Measurements from ENCODE around the gene ZNF485.
"Not testable (repeated sequence)": the region's sequence is repeated elsewhere in the genome, so short reads cannot be mapped to it uniquely, and the experiment has no call there.

ZNF485 gene

GRCh38 chr10:43606323-43607198 lies at the start of gene ZNF485:
TSS of gene ZNF485 (plus strand) at chr10:43606438. CDS start at chr10:43607051, 613 bp downstream.
- peak; percentile 77 for DNase-seq

GRCh38 chr10:43557214-43557613 lies 49.0 kb upstream of the ZNF485 start:
- no peak for DNase-seq

- DNase-seq = no peak
Observed at GRCh38 chr10:43569681-43570080, 36.6 kb upstream of the ZNF485 start.

GRCh38 chr10:43570971-43571370 lies 35.3 kb upstream of the ZNF485 start:
- DNase-seq = no peak

- DNase-seq = no peak
Observed at GRCh38 chr10:43573250-43574000, 32.8 kb upstream of the ZNF485 start.

- peak; percentile 88 for DNase-seq
Observed at GRCh38 chr10:43574001-43574892, 32.0 kb upstream of the ZNF485 start, which contains the start of gene ZNF239. TSS of gene ZNF239 (minus strand) at chr10:43574616. CDS start at chr10:43558079, 16,537 bp downstream.

GRCh38 chr10:43574906-43575305 lies 31.3 kb upstream of the ZNF485 start:
- no peak for DNase-seq

GRCh38 chr10:43576062-43576461 lies 30.2 kb upstream of the ZNF485 start:
- DNase-seq = peak; percentile 23

- no peak for DNase-seq
Observed at GRCh38 chr10:43576580-43576979, 29.7 kb upstream of the ZNF485 start.

GRCh38 chr10:43584051-43584450 lies 22.2 kb upstream of the ZNF485 start:
- DNase-seq = no peak

GRCh38 chr10:43585046-43585445 lies 21.2 kb upstream of the ZNF485 start:
- no peak for DNase-seq

GRCh38 chr10:43585981-43586729 lies 20.1 kb upstream of the ZNF485 start:
- no peak for DNase-seq

GRCh38 chr10:43586730-43587115 lies 19.5 kb upstream of the ZNF485 start:
- DNase-seq = not testable (repeated sequence)

GRCh38 chr10:43591303-43591904 lies 14.8 kb upstream of the ZNF485 start:
- DNase-seq = no peak

GRCh38 chr10:43594944-43595589 lies 11.2 kb upstream of the ZNF485 start:
- DNase-seq = peak; percentile 34

GRCh38 chr10:43595739-43596298 lies 10.4 kb upstream of the ZNF485 start:
- peak; percentile 23 for DNase-seq

- no peak for DNase-seq
Observed at GRCh38 chr10:43596546-43596945, 9.7 kb upstream of the ZNF485 start.

GRCh38 chr10:43598446-43598845 lies 7.8 kb upstream of the ZNF485 start:
- no peak for DNase-seq

GRCh38 chr10:43599333-43599732 lies 6.9 kb upstream of the ZNF485 start:
- no peak for DNase-seq

GRCh38 chr10:43601576-43601975 lies 4.7 kb upstream of the ZNF485 start:
- not testable (repeated sequence) for DNase-seq
